Mesenchymal stem cell (in vitro differentiated cells and primary cell): ENCODE data around the gene MTSS2.
A peak's percentile ranks its signal among the peaks of the same experiment; 100 is the strongest.

ENCODE experiments used
- DNase-seq: peaks from one replicate; pipeline ENCODE4 v3.0.0-alpha.2; 2013
- H2AFZ ChIP-seq: one replicate; pipeline ENCODE4 v1.6.1; 2013; ENCODE audit warnings: low read depth, mild to moderate bottlenecking, control low read depth, inconsistent platforms, low read length, moderate library complexity
- H2AK5ac ChIP-seq: 2 replicates; pipeline ENCODE4 v1.6.1; 2013; ENCODE audit warnings: low read length, moderate library complexity, mild to moderate bottlenecking, inconsistent platforms; ENCODE audit not compliant: severe bottlenecking
- H2BK120ac ChIP-seq: one replicate; pipeline ENCODE4 v1.6.1; 2013; ENCODE audit warnings: low read depth, mild to moderate bottlenecking, inconsistent platforms, low read length, moderate library complexity
- H2BK12ac ChIP-seq, 2 experiments: one replicate each; pipeline ENCODE4 v1.6.1; 2013; ENCODE audit warnings: inconsistent platforms in 2 of 2, low read length in 2 of 2, mild to moderate bottlenecking in 2 of 2, moderate library complexity in 2 of 2, control low read depth in 1 of 2
- H2BK15ac ChIP-seq: one replicate; pipeline ENCODE4 v1.6.1; 2013; ENCODE audit warnings: mild to moderate bottlenecking, low read depth, inconsistent platforms; ENCODE audit not compliant: poor library complexity, severe bottlenecking
- H2BK5ac ChIP-seq: 2 replicates; pipeline ENCODE4 v1.6.1; 2013; ENCODE audit warnings: low read depth, mild to moderate bottlenecking, low read length, control low read depth, inconsistent platforms; ENCODE audit not compliant: poor library complexity, severe bottlenecking
- H3K14ac ChIP-seq, 2 experiments: one replicate each; pipeline ENCODE4 v1.6.1; 2013; ENCODE audit warnings: inconsistent platforms in 2 of 2, low read length in 2 of 2, control low read depth in 1 of 2, mild to moderate bottlenecking in 1 of 2, moderate library complexity in 1 of 2
- H3K18ac ChIP-seq, 2 experiments: one replicate each; pipeline ENCODE4 v1.6.1; 2013; ENCODE audit warnings: inconsistent platforms in 2 of 2, low read length in 2 of 2, control low read depth in 1 of 2, low read depth in 1 of 2, mild to moderate bottlenecking in 1 of 2
- H3K23ac ChIP-seq, 2 experiments: one replicate each; pipeline ENCODE4 v1.6.1; 2013; ENCODE audit warnings: inconsistent platforms in 2 of 2, low read length in 2 of 2, mild to moderate bottlenecking in 2 of 2, moderate library complexity in 2 of 2, control low read depth in 1 of 2
- H3K27ac ChIP-seq: 2 replicates; pipeline ENCODE4 v1.5.1; 2013; ENCODE audit warnings: mild to moderate bottlenecking, moderate library complexity, low read length, control low read depth, inconsistent platforms; ENCODE audit not compliant: poor library complexity, severe bottlenecking
- H3K27me3 ChIP-seq, 2 experiments: 2 replicates each; pipeline versions ENCODE4 v1.6.1 to v1.7.0; 2013; ENCODE audit warnings: low read length in 2 of 2, mild to moderate bottlenecking in 2 of 2, moderate library complexity in 2 of 2, control low read depth in 1 of 2, inconsistent platforms in 1 of 2; ENCODE audit not compliant: control insufficient read depth in 1 of 2, insufficient read depth in 1 of 2
- H3K36me3 ChIP-seq, 2 experiments: 2 replicates each; pipeline versions ENCODE4 v1.6.1 to v1.7.0; 2013; ENCODE audit warnings: low read length in 2 of 2, control low read depth in 1 of 2, inconsistent platforms in 1 of 2, low read depth in 1 of 2, mild to moderate bottlenecking in 1 of 2; ENCODE audit not compliant: insufficient read depth in 2 of 2, control insufficient read depth in 1 of 2
- H3K4ac ChIP-seq, 2 experiments: one replicate each; pipeline ENCODE4 v1.6.1; 2013; ENCODE audit warnings: inconsistent platforms in 2 of 2, low read length in 2 of 2, mild to moderate bottlenecking in 2 of 2, moderate library complexity in 2 of 2, control low read depth in 1 of 2, low read depth in 1 of 2
- H3K4me1 ChIP-seq: 2 replicates; pipeline ENCODE4 v1.6.1; 2013; ENCODE audit warnings: low read depth, low read length, control low read depth; ENCODE audit not compliant: control insufficient read depth, insufficient read depth
- H3K4me2 ChIP-seq: 2 replicates; pipeline ENCODE4 v1.6.1; 2013; ENCODE audit warnings: low read length, mild to moderate bottlenecking, inconsistent platforms; ENCODE audit not compliant: poor library complexity, severe bottlenecking
- H3K4me3 ChIP-seq, 2 experiments: 2 replicates each; pipeline versions ENCODE4 v1.5.1 to v1.7.0; 2013; ENCODE audit warnings: low read length in 2 of 2, mild to moderate bottlenecking in 2 of 2, control low read depth in 1 of 2, low read depth in 1 of 2; ENCODE audit not compliant: insufficient read depth in 1 of 2
- H3K79me1 ChIP-seq: replicated peaks from 2 replicates; pipeline ENCODE4 v1.6.1; 2013; ENCODE audit warnings: mild to moderate bottlenecking, control low read depth, low read length, inconsistent platforms; ENCODE audit not compliant: poor library complexity, severe bottlenecking
- H3K9ac ChIP-seq: 2 replicates; pipeline ENCODE4 v1.7.0; 2013; ENCODE audit warnings: mild to moderate bottlenecking, low read length, moderate library complexity
- H3K9me3 ChIP-seq: 2 replicates; pipeline ENCODE4 v1.7.0; 2013; ENCODE audit warnings: mild to moderate bottlenecking, low read length; ENCODE audit not compliant: control insufficient read depth
- H4K8ac ChIP-seq: one replicate; pipeline ENCODE4 v1.6.1; 2013; ENCODE audit warnings: inconsistent platforms, mild to moderate bottlenecking, low read length, moderate library complexity
- H4K91ac ChIP-seq: one replicate; pipeline ENCODE4 v1.6.1; 2013; ENCODE audit warnings: mild to moderate bottlenecking, low read length, inconsistent platforms
- WGBS: methylation state at CpG from one replicate; pipeline ENCODE4 v1.1.7; 2013; ENCODE audit warnings: mixed read lengths; 5-methylcytosine and 5-hydroxymethylcytosine counted together

Gene MTSS2

GRCh38 chr16:70661918-70662641 is 23.8 kb downstream of the MTSS2 start:
- no peak overlapping the region for H2AFZ ChIP-seq
- no peak overlapping the region for H2AK5ac ChIP-seq
- H3K79me1 ChIP-seq: peaks cover 10% of the 10 kb centered on the region
- no peak for DNase-seq
- H4K8ac ChIP-seq: peak overlapping the region; percentile 10
- no peak overlapping the region for H2BK12ac ChIP-seq
- no peak overlapping the region for H3K4me2 ChIP-seq
- no peaks in the 10 kb centered on the region for H3K27me3 ChIP-seq
- H3K18ac ChIP-seq: peak overlapping the region in 1 of 2 experiments; percentile 55
- H3K27ac ChIP-seq: no peak overlapping the region
- H3K23ac ChIP-seq: no peak overlapping the region
- no peak overlapping the region for H3K4ac ChIP-seq
- H3K9me3 ChIP-seq: no peaks in the 10 kb centered on the region
- H3K4me3 ChIP-seq: no peak overlapping the region
- H4K91ac ChIP-seq: no peak overlapping the region
- no peak overlapping the region for H3K14ac ChIP-seq
- peaks cover 40 to 53% of the 10 kb centered on the region in 2 experiments for H3K36me3 ChIP-seq
- H3K9ac ChIP-seq: no peak overlapping the region
- WGBS: 91% methylated on average over 21 of the region's 21 CpGs
- H3K4me1 ChIP-seq: peaks cover 6% of the 10 kb centered on the region
- no peak overlapping the region for H2BK120ac ChIP-seq
- H2BK5ac ChIP-seq: no peak overlapping the region
- H2BK15ac ChIP-seq: no peak overlapping the region

GRCh38 chr16:70661534-70661917 is 24.3 kb downstream of the MTSS2 start:
- Histone ChIP-seq H3K23ac (no peak overlapping the region), H3K9ac (no peak overlapping the region), H3K4me3 (no peak overlapping the region), H4K8ac (no peak overlapping the region), H4K91ac (no peak overlapping the region), H3K4me2 (no peak overlapping the region), H3K14ac (no peak overlapping the region), H2BK120ac (no peak overlapping the region), H3K36me3 (peaks cover 35 to 50% of the 10 kb centered on the region in 2 experiments), H2AFZ (no peak overlapping the region), H2BK5ac (no peak overlapping the region), H3K4ac (no peak overlapping the region), H3K4me1 (peaks cover 6% of the 10 kb centered on the region), H3K27me3 (no peaks in the 10 kb centered on the region), H3K18ac (no peak overlapping the region), H3K79me1 (peaks cover 10% of the 10 kb centered on the region), H3K27ac (no peak overlapping the region), H3K9me3 (no peaks in the 10 kb centered on the region), H2BK12ac (no peak overlapping the region), H2AK5ac (no peak overlapping the region), H2BK15ac (no peak overlapping the region)
- 87% methylated on average over 14 of the region's 17 CpGs for WGBS
- DNase-seq: no peak

- DNase-seq: no peak
- Histone ChIP-seq H2BK120ac (no peak overlapping the region), H3K36me3 (peaks cover 27 to 44% of the 10 kb centered on the region in 2 experiments), H4K8ac (no peak overlapping the region), H3K4me1 (peaks cover 6% of the 10 kb centered on the region), H3K18ac (no peak overlapping the region), H3K27ac (no peak overlapping the region), H3K14ac (no peak overlapping the region), H2AK5ac (no peak overlapping the region), H3K23ac (no peak overlapping the region), H3K9me3 (no peaks in the 10 kb centered on the region), H2AFZ (no peak overlapping the region), H2BK15ac (peak overlapping the region; percentile 50), H2BK5ac (no peak overlapping the region), H3K4me3 (no peak overlapping the region), H3K4ac (no peak overlapping the region), H3K4me2 (no peak overlapping the region), H4K91ac (no peak overlapping the region), H3K27me3 (no peaks in the 10 kb centered on the region), H3K9ac (no peak overlapping the region), H2BK12ac (no peak overlapping the region), H3K79me1 (peaks cover 10% of the 10 kb centered on the region)
- WGBS: 74% methylated on average over 5 of the region's 7 CpGs
Observed at GRCh38 chr16:70660672-70661350, 25.0 kb downstream of the MTSS2 start.

- H2BK15ac ChIP-seq: no peak overlapping the region
- 95% methylated on average over 15 of the region's 16 CpGs for WGBS
- H4K91ac ChIP-seq: no peak overlapping the region
Observed at GRCh38 chr16:70659953-70660671, 25.7 kb downstream of the MTSS2 start.

More at GRCh38 chr16:70659953-70660671, 25.7 kb downstream of the MTSS2 start:
- Histone ChIP-seq H3K4me1 (peaks cover 6% of the 10 kb centered on the region), H3K4me3 (no peak overlapping the region), H3K36me3 (peaks cover 20 to 37% of the 10 kb centered on the region in 2 experiments), H2AK5ac (no peak overlapping the region), H3K4ac (no peak overlapping the region), H2BK5ac (no peak overlapping the region), H3K9me3 (no peaks in the 10 kb centered on the region), H3K23ac (no peak overlapping the region), H3K27ac (no peak overlapping the region), H3K79me1 (peaks cover 8% of the 10 kb centered on the region), H3K18ac (no peak overlapping the region), H3K9ac (no peak overlapping the region), H2BK120ac (no peak overlapping the region), H2AFZ (no peak overlapping the region), H3K4me2 (no peak overlapping the region), H2BK12ac (no peak overlapping the region), H3K27me3 (no peaks in the 10 kb centered on the region), H3K14ac (no peak overlapping the region), H4K8ac (no peak overlapping the region)
- no peak for DNase-seq
